T-helper 2 cell treated with Interferon-gamma antibody and Interleukin-4, amounts not matched to agents 5 μg/mL and 100 μg/mL, for 36 hours (primary cell): ENCODE data around the gene SMARCA4.
"Not testable (repeated sequence)": the region's sequence is repeated elsewhere in the genome, so short reads cannot be mapped to it uniquely, and the experiment has no call there.

Experiments
- DNase-seq: peaks from one replicate; pipeline ENCODE4 v3.0.0; 2021; ENCODE audit warnings: low spot score
- H3K27ac Mint-ChIP-seq: one replicate; pipeline ENCODE4 v1.8.0; 2021; ENCODE audit warnings: mild to moderate bottlenecking, mixed read lengths
- H3K27me3 Mint-ChIP-seq: one replicate; pipeline ENCODE4 v1.8.0; 2021; ENCODE audit warnings: low read depth, mixed read lengths
- H3K36me3 Mint-ChIP-seq: one replicate; pipeline ENCODE4 v1.8.0; 2021; ENCODE audit warnings: low read depth, mixed read lengths
- H3K4me1 Mint-ChIP-seq: one replicate; pipeline ENCODE4 v1.8.0; 2021; ENCODE audit warnings: low read depth, mixed read lengths
- H3K4me3 Mint-ChIP-seq: one replicate; pipeline ENCODE4 v1.8.0; 2022; ENCODE audit warnings: mild to moderate bottlenecking, moderate library complexity, mixed read lengths
- H3K9me3 Mint-ChIP-seq: one replicate; pipeline ENCODE4 v1.8.0; 2021; ENCODE audit warnings: mixed read lengths

Gene SMARCA4

GRCh38 chr19:11054200-11054599 lies 93.4 kb downstream of the SMARCA4 start:
- no peaks in the 10 kb centered on the region for H3K27me3 Mint-ChIP-seq
- no peak for DNase-seq
- H3K9me3 Mint-ChIP-seq, result no peaks in the 10 kb centered on the region
- H3K27ac Mint-ChIP-seq, result no peak overlapping the region
- no peak overlapping the region for H3K4me3 Mint-ChIP-seq
- peaks cover 5% of the 10 kb centered on the region for H3K4me1 Mint-ChIP-seq
- peaks cover 2% of the 10 kb centered on the region for H3K36me3 Mint-ChIP-seq

GRCh38 chr19:11054628-11055027 lies 93.8 kb downstream of the SMARCA4 start:
- Mint-ChIP-seq H3K27ac (no peak overlapping the region), H3K4me3 (no peak overlapping the region), H3K9me3 (no peaks in the 10 kb centered on the region), H3K36me3 (peaks cover 4% of the 10 kb centered on the region), H3K27me3 (no peaks in the 10 kb centered on the region), H3K4me1 (peaks cover under 1% of the 10 kb centered on the region)
- DNase-seq, result no peak

- H3K4me1 Mint-ChIP-seq, result no peaks in the 10 kb centered on the region
- H3K9me3 Mint-ChIP-seq, result no peaks in the 10 kb centered on the region
- H3K27ac Mint-ChIP-seq, result no peak overlapping the region
- H3K4me3 Mint-ChIP-seq, result no peak overlapping the region
- H3K36me3 Mint-ChIP-seq, result peaks cover 9% of the 10 kb centered on the region
- no peaks in the 10 kb centered on the region for H3K27me3 Mint-ChIP-seq
- no peak for DNase-seq
Observed at GRCh38 chr19:11058246-11059030, 97.6 kb downstream of the SMARCA4 start.

- H3K27ac Mint-ChIP-seq, result no peak overlapping the region
- no peaks in the 10 kb centered on the region for H3K9me3 Mint-ChIP-seq
- no peak for DNase-seq
- H3K4me3 Mint-ChIP-seq, result no peak overlapping the region
- H3K4me1 Mint-ChIP-seq, result no peaks in the 10 kb centered on the region
- H3K27me3 Mint-ChIP-seq, result no peaks in the 10 kb centered on the region
- H3K36me3 Mint-ChIP-seq, result peaks cover 10% of the 10 kb centered on the region
Observed at GRCh38 chr19:11059511-11060358, 98.9 kb downstream of the SMARCA4 start.

- no peaks in the 10 kb centered on the region for H3K27me3 Mint-ChIP-seq
- H3K4me1 Mint-ChIP-seq, result no peaks in the 10 kb centered on the region
- no peaks in the 10 kb centered on the region for H3K9me3 Mint-ChIP-seq
- peaks cover 20% of the 10 kb centered on the region for H3K36me3 Mint-ChIP-seq
- no peak overlapping the region for H3K4me3 Mint-ChIP-seq
- no peak overlapping the region for H3K27ac Mint-ChIP-seq
- DNase-seq, result no peak
Observed at GRCh38 chr19:11061952-11062351, 101.1 kb downstream of the SMARCA4 start.

- no peak for DNase-seq
- Mint-ChIP-seq H3K4me1 (no peaks in the 10 kb centered on the region), H3K27ac (no peak overlapping the region), H3K9me3 (no peaks in the 10 kb centered on the region), H3K4me3 (no peak overlapping the region), H3K36me3 (peaks cover 24% of the 10 kb centered on the region), H3K27me3 (no peaks in the 10 kb centered on the region)
Observed at GRCh38 chr19:11063434-11063833, 102.6 kb downstream of the SMARCA4 start.

- H3K36me3 Mint-ChIP-seq, result peaks cover 24% of the 10 kb centered on the region
- H3K9me3 Mint-ChIP-seq, result no peaks in the 10 kb centered on the region
- H3K27ac Mint-ChIP-seq, result no peak overlapping the region
- DNase-seq, result no peak
- H3K4me1 Mint-ChIP-seq, result peaks cover 4% of the 10 kb centered on the region
- H3K27me3 Mint-ChIP-seq, result no peaks in the 10 kb centered on the region
- no peak overlapping the region for H3K4me3 Mint-ChIP-seq
Observed at GRCh38 chr19:11064831-11065303, 104.0 kb downstream of the SMARCA4 start.

GRCh38 chr19:11066326-11066725 lies 105.5 kb downstream of the SMARCA4 start:
- H3K36me3 Mint-ChIP-seq, result peaks cover 20% of the 10 kb centered on the region
- H3K4me1 Mint-ChIP-seq, result peaks cover 4% of the 10 kb centered on the region
- no peak overlapping the region for H3K4me3 Mint-ChIP-seq
- no peak for DNase-seq
- no peaks in the 10 kb centered on the region for H3K27me3 Mint-ChIP-seq
- H3K27ac Mint-ChIP-seq, result no peak overlapping the region
- H3K9me3 Mint-ChIP-seq, result no peaks in the 10 kb centered on the region

- Mint-ChIP-seq H3K9me3 (no peaks in the 10 kb centered on the region), H3K36me3 (peaks cover 20% of the 10 kb centered on the region), H3K4me1 (peaks cover 4% of the 10 kb centered on the region), H3K27me3 (no peaks in the 10 kb centered on the region), H3K27ac (no peak overlapping the region), H3K4me3 (no peak overlapping the region)
- no peak for DNase-seq
Observed at GRCh38 chr19:11067356-11068113, 106.7 kb downstream of the SMARCA4 start.

- peaks cover 6% of the 10 kb centered on the region for H3K4me1 Mint-ChIP-seq
Observed at GRCh38 chr19:11069561-11069960, 108.7 kb downstream of the SMARCA4 start.

GRCh38 chr19:11070123-11070522 lies 109.3 kb downstream of the SMARCA4 start:
- no peak overlapping the region for H3K4me3 Mint-ChIP-seq
- peaks cover 7% of the 10 kb centered on the region for H3K4me1 Mint-ChIP-seq
- no peak for DNase-seq
- no peaks in the 10 kb centered on the region for H3K9me3 Mint-ChIP-seq
- H3K27me3 Mint-ChIP-seq, result peaks cover 1% of the 10 kb centered on the region
- H3K27ac Mint-ChIP-seq, result no peak overlapping the region
- H3K36me3 Mint-ChIP-seq, result peaks cover 16% of the 10 kb centered on the region

More at GRCh38 chr19:11069561-11069960, 108.7 kb downstream of the SMARCA4 start:
- Mint-ChIP-seq H3K9me3 (no peaks in the 10 kb centered on the region), H3K4me3 (no peak overlapping the region), H3K27ac (no peak overlapping the region), H3K27me3 (peaks cover under 1% of the 10 kb centered on the region), H3K36me3 (peaks cover 20% of the 10 kb centered on the region)
- DNase-seq, result no peak

GRCh38 chr19:11073568-11073967 lies 112.7 kb downstream of the SMARCA4 start:
- Mint-ChIP-seq H3K36me3 (peaks cover 5% of the 10 kb centered on the region), H3K4me1 (peaks cover 7% of the 10 kb centered on the region), H3K4me3 (no peak overlapping the region), H3K9me3 (no peaks in the 10 kb centered on the region), H3K27me3 (peaks cover 1% of the 10 kb centered on the region), H3K27ac (no peak overlapping the region)
- no peak for DNase-seq

GRCh38 chr19:11076792-11077191 lies 116.0 kb downstream of the SMARCA4 start:
- H3K36me3 Mint-ChIP-seq, result not testable (repeated sequence)

More at GRCh38 chr19:11076792-11077191, 116.0 kb downstream of the SMARCA4 start:
- H3K9me3 Mint-ChIP-seq, H3K4me1 Mint-ChIP-seq, DNase-seq, H3K27me3 Mint-ChIP-seq, H3K27ac Mint-ChIP-seq, H3K4me3 Mint-ChIP-seq: not testable (repeated sequence)
